HG03354 (cell line): ENCODE measurements around the gene ERG.

ENCODE experiments used
- ATAC-seq: cut with Tn5 transposase; IDR thresholded peaks from one replicate; pipeline ENCODE4 v1.9.1; 2021; ENCODE audit warnings: mild to moderate bottlenecking; ENCODE audit not compliant: unreplicated experiment, poor library complexity, severe bottlenecking

ERG gene, protein sequence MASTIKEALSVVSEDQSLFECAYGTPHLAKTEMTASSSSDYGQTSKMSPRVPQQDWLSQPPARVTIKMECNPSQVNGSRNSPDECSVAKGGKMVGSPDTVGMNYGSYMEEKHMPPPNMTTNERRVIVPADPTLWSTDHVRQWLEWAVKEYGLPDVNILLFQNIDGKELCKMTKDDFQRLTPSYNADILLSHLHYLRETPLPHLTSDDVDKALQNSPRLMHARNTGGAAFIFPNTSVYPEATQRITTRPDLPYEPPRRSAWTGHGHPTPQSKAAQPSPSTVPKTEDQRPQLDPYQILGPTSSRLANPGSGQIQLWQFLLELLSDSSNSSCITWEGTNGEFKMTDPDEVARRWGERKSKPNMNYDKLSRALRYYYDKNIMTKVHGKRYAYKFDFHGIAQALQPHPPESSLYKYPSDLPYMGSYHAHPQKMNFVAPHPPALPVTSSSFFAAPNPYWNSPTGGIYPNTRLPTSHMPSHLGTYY

DNA sequence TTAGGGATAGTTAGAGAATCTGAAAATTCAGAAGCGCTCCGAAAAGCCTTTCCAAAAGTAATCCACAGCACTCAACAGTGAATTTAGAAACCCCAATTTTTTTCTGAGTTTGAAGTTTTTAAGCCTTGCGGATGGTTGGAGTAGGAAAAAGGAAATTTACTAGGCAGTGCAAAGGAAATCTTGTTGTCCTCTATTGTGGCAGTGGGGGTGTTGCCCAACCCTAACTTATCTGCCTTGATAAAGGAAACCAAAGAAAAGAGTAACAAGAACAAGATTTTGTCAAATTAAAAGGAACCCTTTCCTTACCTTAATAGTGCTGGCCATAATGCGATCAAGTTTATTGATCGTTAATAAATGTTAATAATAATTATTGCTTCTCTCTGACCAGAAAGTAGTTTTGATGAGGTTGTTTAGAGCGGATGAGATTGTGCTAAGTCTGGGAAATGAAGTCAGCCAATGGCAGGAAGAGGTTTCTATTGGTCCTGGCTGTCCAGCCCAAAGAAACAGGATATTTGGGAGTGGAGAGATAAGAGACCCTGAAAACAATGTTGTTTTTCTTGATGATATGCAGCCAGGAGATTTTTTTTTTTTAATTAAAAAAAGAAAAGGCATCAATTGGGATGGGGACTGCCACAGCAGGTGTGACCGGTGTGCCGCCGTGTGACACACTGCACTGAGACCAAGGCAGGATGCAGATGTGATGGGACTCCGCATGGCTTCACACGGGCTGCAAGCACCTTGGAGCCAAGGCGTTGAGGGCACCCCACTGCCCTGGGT is at the start of gene ERG:
ERG (minus strand) TSS at position 421 of the 777 bp plus-strand sequence; CDS start at position 324, 97 bp downstream.
- ATAC-seq, result no peak

DNA sequence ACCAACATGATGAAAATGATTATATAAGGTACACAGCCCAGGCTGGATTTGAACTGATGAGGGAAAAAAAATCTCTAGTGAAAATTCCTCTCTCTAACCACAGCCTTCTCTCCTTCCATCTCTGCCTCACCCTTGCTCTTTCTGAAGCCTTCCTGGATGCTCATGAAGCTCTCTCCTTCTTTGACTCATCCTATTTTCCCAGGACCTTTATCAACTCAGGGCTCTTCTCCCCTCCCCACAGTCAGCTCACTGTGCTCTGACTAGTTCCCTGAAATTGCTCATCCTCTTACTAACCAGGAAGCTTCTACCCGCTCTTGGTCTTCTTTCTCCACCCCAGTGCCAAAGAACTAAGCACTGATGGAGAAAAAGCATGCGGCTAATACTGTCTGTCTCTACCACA is 46.4 kb upstream of the ERG start:
- no peak for ATAC-seq

- no peak for ATAC-seq
Observed at GRCh38 chr21:38542263-38542662, 44.0 kb upstream of the ERG start.

- ATAC-seq, result no peak
Observed at GRCh38 chr21:38538353-38538752, 40.1 kb upstream of the ERG start.

GRCh38 chr21:38534591-38534990 is 36.3 kb upstream of the ERG start:
- ATAC-seq, result no peak

- ATAC-seq, result no peak
Observed at GRCh38 chr21:38533887-38534286, 35.6 kb upstream of the ERG start.

- no peak for ATAC-seq
Observed at GRCh38 chr21:38531591-38531990, 33.3 kb upstream of the ERG start.

DNA sequence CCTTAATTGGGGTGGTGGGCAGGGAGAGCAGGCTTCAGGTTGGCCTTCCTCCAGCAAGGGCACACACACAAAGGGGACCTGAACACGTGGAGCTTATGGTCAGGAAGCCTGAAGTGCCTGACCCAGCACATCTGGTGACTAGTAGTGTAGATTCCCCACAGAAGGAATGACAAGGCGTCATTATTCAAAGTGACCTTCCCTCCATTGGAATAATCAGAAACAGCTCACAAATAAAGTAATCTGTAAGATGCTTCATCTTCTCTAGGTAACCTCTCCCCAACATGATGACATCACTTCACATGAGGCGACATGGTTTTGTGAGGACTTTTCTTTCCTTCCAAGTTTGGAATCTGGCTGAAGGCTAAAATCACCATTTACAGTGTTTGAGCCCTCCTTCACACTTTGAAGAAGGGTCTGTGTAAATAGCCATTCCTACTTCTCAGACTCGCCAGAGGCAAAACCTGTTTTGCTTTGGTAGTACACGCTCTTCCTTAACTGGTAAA is 32.8 kb upstream of the ERG start:
- no peak for ATAC-seq

DNA sequence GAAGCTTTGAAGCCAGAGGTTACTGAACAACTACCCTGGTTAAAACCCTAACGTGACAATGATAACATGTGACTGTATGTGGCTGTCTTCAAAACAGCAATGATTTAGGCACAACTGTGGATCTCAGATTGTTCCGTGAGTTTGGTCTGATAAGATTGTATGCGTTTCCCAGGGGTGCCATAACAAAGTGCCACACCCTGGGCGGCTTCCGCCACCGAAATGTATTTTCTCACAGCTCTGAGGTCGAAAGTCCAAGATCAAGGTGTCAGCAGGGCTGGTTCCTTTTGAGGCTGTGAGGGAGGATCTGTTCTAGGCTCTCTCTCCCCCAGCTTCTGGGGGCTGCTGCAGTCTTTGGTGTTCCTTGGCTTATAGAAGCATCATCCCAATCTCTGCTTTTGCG is 29.5 kb upstream of the ERG start:
- no peak for ATAC-seq

DNA sequence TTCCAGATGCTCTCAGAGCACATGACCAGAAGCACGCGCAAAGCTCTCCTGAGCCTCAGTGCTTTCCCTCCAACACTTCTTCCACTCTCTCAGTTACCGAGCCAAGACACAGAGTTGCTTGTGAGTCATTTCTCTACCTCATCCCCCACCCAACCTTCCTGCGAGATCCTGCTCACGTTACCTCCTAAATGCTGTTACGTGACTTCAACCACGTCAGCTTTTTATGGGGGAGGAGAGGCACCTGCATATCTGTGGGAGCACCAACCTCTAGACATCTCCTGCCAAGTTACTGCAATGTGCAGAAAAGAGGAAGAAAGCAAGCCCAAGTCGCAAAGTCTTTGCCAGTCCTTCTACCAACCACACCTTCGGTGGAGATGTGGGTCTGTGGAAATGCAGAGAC is 27.2 kb upstream of the ERG start:
- no peak for ATAC-seq

DNA sequence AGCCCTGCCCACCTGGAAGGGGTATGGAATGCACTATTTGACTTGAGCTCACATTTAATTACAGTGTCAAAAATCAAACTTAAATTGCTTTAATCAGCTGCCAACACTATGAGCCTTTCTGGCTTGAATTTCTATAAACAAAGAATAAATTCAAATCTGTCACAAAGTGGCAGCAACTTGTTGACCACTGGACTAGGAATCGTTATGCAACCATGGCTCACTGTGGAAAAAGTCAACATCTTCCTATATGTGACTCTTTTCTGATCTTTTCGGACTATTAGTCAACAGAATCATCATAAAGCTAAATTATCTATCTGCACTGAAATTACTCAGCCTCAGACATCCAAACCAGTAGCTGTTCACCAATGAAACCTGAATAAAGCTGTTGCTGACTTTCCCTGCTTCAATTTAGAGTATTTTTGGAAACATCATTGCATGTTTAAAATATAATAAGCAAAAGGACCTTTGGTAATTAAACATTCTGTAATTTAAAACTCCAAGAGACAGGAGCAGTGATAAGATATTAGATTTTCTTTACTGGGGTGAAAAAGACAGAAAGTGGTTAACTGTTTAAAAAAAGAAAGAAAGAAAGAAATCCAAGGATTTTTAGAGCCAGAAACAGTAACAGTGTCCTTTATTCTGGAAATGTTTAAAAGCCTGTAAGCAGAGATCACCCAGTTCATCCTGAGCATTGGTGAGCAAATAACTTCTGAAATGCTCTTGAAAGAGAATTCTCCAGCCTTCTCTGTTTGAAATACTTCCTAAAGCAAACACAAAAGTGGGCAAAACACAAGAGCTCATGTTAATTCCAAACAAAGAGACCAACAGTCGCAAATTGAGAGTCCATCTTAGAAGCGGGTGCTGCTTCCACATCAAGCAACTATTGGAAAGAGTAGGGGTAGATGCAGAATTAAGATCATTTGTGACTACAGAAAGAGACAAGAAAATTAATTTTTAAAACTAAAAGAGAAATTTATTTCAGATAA is 26.2 kb upstream of the ERG start:
- no peak for ATAC-seq

DNA sequence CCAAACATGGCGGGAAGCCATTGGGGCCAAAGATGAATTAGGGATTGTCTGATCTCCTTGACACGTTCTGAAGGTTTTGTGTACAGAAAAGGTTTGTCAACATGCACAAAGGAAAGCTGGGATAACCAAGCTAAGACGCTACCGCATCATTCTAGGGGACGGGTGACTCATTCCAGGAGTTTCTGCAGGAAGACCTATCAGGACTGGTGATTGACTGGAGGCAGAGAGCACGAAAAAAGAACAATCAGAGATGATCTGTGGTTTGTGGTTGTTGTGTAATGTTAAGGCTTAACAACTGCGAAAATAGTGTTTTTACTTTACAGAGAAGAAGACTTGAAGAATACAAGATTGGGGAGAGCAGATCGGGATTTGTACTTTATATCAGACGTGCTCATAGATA is 22.2 kb upstream of the ERG start:
- ATAC-seq, result no peak

DNA sequence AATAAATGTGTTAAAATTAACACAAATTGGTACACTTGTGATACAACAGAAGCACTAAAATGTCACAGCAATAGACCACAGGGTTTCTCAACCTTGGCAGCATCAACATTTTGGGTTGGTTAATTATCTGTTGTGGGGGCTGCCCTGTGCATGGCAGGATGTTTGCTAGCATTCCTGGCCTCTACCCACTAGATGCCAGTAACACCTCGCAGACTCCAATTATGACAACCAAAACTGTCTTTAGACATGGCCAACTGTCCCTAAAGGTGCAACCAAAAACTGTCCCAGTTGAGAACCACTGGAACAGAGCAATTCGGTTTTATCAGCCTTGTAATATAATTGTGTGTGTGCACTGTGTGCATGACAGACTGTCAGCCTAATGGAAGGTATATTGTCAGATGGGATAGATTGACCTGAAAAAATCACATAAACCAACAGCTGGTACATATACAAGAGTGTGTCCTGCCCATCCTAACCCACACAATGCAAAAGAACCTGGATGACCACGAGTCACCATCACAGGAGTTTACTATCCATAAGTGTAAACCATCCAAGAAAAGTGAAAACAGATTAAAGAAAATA is 13.5 kb upstream of the ERG start:
- ATAC-seq, result no peak

DNA sequence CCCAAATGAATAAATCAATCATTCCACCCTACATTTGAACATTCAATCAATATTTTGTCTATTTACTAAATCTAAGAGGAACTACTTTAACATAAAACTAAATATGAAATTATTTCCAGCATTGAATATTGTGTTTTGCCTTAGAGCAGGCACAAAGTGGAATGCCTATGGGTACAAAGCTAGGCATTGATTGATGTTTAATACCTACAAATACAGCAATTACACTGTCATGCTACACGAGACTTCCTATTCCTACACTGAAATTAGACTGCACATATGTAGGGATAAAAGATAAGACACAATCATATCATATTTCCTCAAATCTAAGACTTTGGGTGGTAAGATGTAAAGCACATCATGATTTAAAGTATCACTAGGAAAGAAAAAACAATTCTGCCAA is 12.9 kb upstream of the ERG start:
- ATAC-seq, result no peak

DNA sequence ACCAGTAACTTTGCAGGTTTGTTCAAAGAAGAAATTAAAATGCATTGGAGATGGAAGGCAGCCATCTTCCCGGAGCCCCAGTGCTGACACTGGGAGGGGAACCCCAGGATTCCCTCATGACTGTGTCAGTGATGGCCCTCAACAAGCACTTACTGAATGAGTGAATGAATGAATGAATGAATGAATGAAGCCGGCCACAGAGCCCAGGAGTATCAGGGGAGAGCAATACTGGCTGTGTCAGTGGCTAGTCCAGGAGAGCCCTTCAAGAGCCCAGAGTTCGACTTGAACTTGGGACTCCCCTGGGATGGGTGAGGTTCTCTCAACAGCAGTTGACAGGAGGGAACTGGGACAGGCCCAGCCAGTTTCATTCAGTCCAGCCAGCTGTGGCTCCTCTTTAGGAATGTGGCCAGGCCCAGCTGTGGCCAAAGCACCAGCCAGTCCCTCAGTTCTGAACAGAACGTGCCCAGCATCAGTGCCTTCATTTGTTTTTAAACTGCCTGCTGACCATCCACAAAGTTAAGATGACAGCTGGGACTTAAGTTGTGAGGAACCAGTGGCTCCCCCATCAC is 9.2 kb upstream of the ERG start:
- no peak for ATAC-seq

- no peak for ATAC-seq
Observed at GRCh38 chr21:38506661-38507281, 8.5 kb upstream of the ERG start.

GRCh38 chr21:38505654-38506523 is 7.6 kb upstream of the ERG start:
- ATAC-seq, result no peak

- no peak for ATAC-seq
Observed at GRCh38 chr21:38504066-38504465, 5.8 kb upstream of the ERG start.
